Erythroblast (primary cell): ENCODE data around the gene TUG1.

Experiments
- GATA1 ChIP-seq: IDR thresholded peaks from 2 replicates; pipeline ENCODE4 v1.6.1; 2011; ENCODE audit warnings: low read depth, mild to moderate bottlenecking, control low read depth, low read length, moderate library complexity
- POLR2A ChIP-seq: IDR thresholded peaks from 2 replicates; pipeline ENCODE4 v1.6.1; 2011; ENCODE audit warnings: mild to moderate bottlenecking, low read length

DNA sequence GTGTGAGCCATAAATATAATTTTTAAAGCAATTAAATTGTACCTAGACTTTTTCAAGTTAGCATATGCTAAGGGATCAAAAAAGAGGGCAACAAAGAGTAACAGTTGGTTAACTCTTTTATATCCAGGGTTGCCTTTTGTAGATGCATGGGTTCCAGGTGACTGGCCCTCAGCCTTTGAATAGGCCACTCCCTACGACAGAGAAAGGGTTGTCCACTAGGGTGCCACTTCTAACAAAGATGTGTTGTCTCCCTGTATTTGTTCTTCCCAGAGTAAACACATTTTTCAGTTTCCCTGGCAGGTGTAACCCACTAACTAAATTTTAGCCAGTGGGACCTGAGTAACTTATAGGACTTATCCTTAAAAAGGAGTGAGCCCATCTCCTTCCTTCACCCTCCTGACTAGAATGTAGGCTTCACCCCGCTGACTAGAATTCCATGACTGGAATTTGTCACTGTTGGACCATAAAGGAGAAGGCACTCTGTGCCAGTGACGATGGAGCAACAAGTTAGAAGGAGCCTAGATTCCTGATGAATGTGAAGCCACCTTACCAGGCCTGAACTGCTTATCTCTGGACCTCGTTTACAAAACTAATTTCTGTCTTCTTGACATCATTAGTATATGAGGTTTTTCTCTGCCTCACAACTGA is 16.6 kb downstream of the TUG1 start:
- no peak for TF ChIP-seq POLR2A
- no peak for TF ChIP-seq GATA1
